HEK293 (cell line): ENCODE results near the gene CHRM4.

Experiments
- CTCF ChIA-PET: fragments of 350-600 bp; formaldehyde crosslinking; extraction: SDS; loops from one replicate; lab custom pipeline; 2021; ENCODE audit warnings: antibody characterized with exemption; lab: Yijun Ruan, JAX
- POLR2A ChIA-PET: fragments of 300-600 bp; formaldehyde crosslinking; extraction: SDS; loops from one replicate; lab custom pipeline; 2020; ENCODE audit warnings: antibody characterized with exemption, inconsistent platforms; lab: Yijun Ruan, JAX
- H3K27ac ChIP-seq: fragments of 200-500 bp; sonication (Bioruptor generic); 2 replicates; pipeline ENCODE4 v1.5.1; 2014; ENCODE audit warnings: low read depth, low read length, control low read depth, inconsistent platforms; ENCODE audit errors: extremely low read depth
- H3K36me3 ChIP-seq, 2 experiments: fragments of 200-500 bp in 1 of 2; sonication (Bioruptor generic) in 1 of 2; 1 replicate in 1 of 2; 2 replicates in 1 of 2; pipeline ENCODE4 v1.5.1; 2014 to 2017; ENCODE audit warnings: inconsistent platforms in 2 of 2, low read length in 2 of 2; ENCODE audit not compliant: control insufficient read depth in 2 of 2, insufficient read depth in 1 of 2
- H3K4me1 ChIP-seq: fragments of 200-500 bp; sonication (Bioruptor generic); 2 replicates; pipeline ENCODE4 v1.5.1; 2014; ENCODE audit warnings: mild to moderate bottlenecking, low read length, inconsistent platforms; ENCODE audit not compliant: control insufficient read depth, insufficient read depth
- H3K4me3 ChIP-seq: 2 replicates; pipeline ENCODE4 v1.5.1; 2011; ENCODE audit warnings: low read depth, mild to moderate bottlenecking, control low read depth, low read length, moderate library complexity
- H3K9me3 ChIP-seq: fragments of 200-500 bp; sonication (Bioruptor generic); 2 replicates; pipeline ENCODE4 v1.5.1; 2014; ENCODE audit warnings: low read depth, low read length, inconsistent platforms; ENCODE audit not compliant: control insufficient read depth, insufficient read depth
- REPIN1 ChIP-seq: fragments of 450-650 bp; formaldehyde crosslinking; IDR thresholded peaks from 2 replicates; pipeline ENCODE4 v1.5.1; 2017; ENCODE audit warnings: missing biosample characterization, missing genetic modification characterization, low read depth
- TCF7L2 ChIP-seq: IDR thresholded peaks from 2 replicates; pipeline ENCODE4 v1.6.1; 2011; ENCODE audit warnings: low read depth, mild to moderate bottlenecking, inconsistent platforms, low read length, moderate library complexity, borderline replicate concordance
- ZFHX2 ChIP-seq: fragments of 450-650 bp; formaldehyde crosslinking; conservative IDR thresholded peaks from 2 replicates; pipeline ENCODE4 v1.5.1; 2016; ENCODE audit warnings: missing biosample characterization, missing genetic modification characterization
- ZNF155 ChIP-seq: fragments of 450-650 bp; formaldehyde crosslinking; IDR thresholded peaks from 2 replicates; pipeline ENCODE4 v1.5.1; 2016; ENCODE audit warnings: missing biosample characterization, missing genetic modification characterization
- ZNF214 ChIP-seq: fragments of 450-650 bp; formaldehyde crosslinking; IDR thresholded peaks from 2 replicates; pipeline ENCODE4 v1.5.1; 2017; ENCODE audit warnings: missing biosample characterization, mild to moderate bottlenecking, missing genetic modification characterization, borderline replicate concordance
- ZNF292 ChIP-seq: fragments of 450-650 bp; formaldehyde crosslinking; IDR thresholded peaks from 2 replicates; pipeline ENCODE4 v1.5.1; 2016; ENCODE audit warnings: low read depth, missing biosample characterization, missing genetic modification characterization, borderline replicate concordance
- ZNF302 ChIP-seq: fragments of 450-650 bp; formaldehyde crosslinking; IDR thresholded peaks from 2 replicates; pipeline ENCODE4 v1.5.1; 2016; ENCODE audit warnings: missing biosample characterization, missing genetic modification characterization, low read depth
- ZNF324 ChIP-seq: fragments of 450-650 bp; formaldehyde crosslinking; IDR thresholded peaks from 2 replicates; pipeline ENCODE4 v1.5.1; 2016; ENCODE audit warnings: missing biosample characterization, missing genetic modification characterization
- ZNF37A ChIP-seq: fragments of 450-650 bp; IDR thresholded peaks from 2 replicates; pipeline ENCODE4 v1.5.1; 2018; ENCODE audit warnings: missing biosample characterization, missing genetic modification characterization
- ZNF510 ChIP-seq: fragments of 450-650 bp; formaldehyde crosslinking; IDR thresholded peaks from 2 replicates; pipeline ENCODE4 v1.5.1; 2018; ENCODE audit warnings: mild to moderate bottlenecking, missing genetic modification characterization, missing biosample characterization; ENCODE audit not compliant: insufficient replicate concordance
- ZNF558 ChIP-seq: fragments of 450-650 bp; formaldehyde crosslinking; IDR thresholded peaks from 2 replicates; pipeline ENCODE4 v1.5.1; 2016; ENCODE audit warnings: missing biosample characterization, missing genetic modification characterization
- ZNF621 ChIP-seq: fragments of 450-650 bp; formaldehyde crosslinking; IDR thresholded peaks from 2 replicates; pipeline ENCODE4 v1.5.1; 2017; ENCODE audit warnings: missing biosample characterization, missing genetic modification characterization
- ZNF830 ChIP-seq: fragments of 450-650 bp; IDR thresholded peaks from 2 replicates; pipeline ENCODE4 v1.5.0; 2018; ENCODE audit warnings: missing biosample characterization, missing genetic modification characterization, low read depth, mild to moderate bottlenecking, moderate library complexity
- TF ChIP-seq, protein P1 (sequence below): fragments of 450-650 bp; formaldehyde crosslinking; IDR thresholded peaks from 2 replicates; pipeline ENCODE4 v1.5.1; 2016; ENCODE audit warnings: missing biosample characterization, missing genetic modification characterization
- TF ChIP-seq, protein P2 (sequence below): fragments of 450-650 bp; formaldehyde crosslinking; IDR thresholded peaks from 2 replicates; pipeline ENCODE4 v1.5.1; 2016; ENCODE audit warnings: missing biosample characterization, missing genetic modification characterization
- TF ChIP-seq, protein P3 (sequence below): fragments of 450-650 bp; formaldehyde crosslinking; IDR thresholded peaks from 2 replicates; pipeline ENCODE4 v1.5.1; 2016; ENCODE audit warnings: missing biosample characterization, missing genetic modification characterization
- TF ChIP-seq, protein P4 (sequence below): fragments of 450-650 bp; formaldehyde crosslinking; IDR thresholded peaks from 2 replicates; pipeline ENCODE4 v1.5.1; 2016; ENCODE audit warnings: missing biosample characterization, missing genetic modification characterization
- TF ChIP-seq, protein P5 (sequence below): fragments of 450-650 bp; formaldehyde crosslinking; IDR thresholded peaks from 2 replicates; pipeline ENCODE4 v1.5.1; 2016; ENCODE audit warnings: missing biosample characterization, missing genetic modification characterization

Gene CHRM4

DNA sequence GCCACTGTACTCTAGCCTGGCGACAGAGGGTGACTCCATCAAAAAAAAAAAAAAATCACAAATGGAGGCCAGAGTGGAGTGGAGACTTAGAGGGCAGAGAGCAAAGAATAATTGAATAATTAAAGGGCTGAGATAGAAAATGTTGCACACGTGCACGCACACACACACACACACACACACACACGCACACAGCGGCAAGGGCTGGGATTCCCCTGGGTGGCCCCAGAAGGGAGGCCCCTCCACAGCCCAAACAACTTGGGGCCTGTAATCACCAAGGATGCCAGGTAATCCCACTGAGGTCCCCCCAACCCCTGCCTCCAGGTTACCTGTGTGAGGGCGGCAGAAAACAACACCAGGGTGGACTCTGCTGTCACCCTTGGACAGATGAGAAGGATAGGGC, 56.3 kb downstream of the CHRM4 start (continued):
- TF ChIP-seq, protein P1, sequence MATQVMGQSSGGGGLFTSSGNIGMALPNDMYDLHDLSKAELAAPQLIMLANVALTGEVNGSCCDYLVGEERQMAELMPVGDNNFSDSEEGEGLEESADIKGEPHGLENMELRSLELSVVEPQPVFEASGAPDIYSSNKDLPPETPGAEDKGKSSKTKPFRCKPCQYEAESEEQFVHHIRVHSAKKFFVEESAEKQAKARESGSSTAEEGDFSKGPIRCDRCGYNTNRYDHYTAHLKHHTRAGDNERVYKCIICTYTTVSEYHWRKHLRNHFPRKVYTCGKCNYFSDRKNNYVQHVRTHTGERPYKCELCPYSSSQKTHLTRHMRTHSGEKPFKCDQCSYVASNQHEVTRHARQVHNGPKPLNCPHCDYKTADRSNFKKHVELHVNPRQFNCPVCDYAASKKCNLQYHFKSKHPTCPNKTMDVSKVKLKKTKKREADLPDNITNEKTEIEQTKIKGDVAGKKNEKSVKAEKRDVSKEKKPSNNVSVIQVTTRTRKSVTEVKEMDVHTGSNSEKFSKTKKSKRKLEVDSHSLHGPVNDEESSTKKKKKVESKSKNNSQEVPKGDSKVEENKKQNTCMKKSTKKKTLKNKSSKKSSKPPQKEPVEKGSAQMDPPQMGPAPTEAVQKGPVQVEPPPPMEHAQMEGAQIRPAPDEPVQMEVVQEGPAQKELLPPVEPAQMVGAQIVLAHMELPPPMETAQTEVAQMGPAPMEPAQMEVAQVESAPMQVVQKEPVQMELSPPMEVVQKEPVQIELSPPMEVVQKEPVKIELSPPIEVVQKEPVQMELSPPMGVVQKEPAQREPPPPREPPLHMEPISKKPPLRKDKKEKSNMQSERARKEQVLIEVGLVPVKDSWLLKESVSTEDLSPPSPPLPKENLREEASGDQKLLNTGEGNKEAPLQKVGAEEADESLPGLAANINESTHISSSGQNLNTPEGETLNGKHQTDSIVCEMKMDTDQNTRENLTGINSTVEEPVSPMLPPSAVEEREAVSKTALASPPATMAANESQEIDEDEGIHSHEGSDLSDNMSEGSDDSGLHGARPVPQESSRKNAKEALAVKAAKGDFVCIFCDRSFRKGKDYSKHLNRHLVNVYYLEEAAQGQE (tag by site-specific recombination), result no peak
- TF ChIP-seq REPIN1 (tag by site-specific recombination) (no peak), ZNF558 (no peak), ZNF155 (no peak), TCF7L2 (no peak), ZNF302 (tag by site-specific recombination) (no peak)
- TF ChIP-seq, protein P2, sequence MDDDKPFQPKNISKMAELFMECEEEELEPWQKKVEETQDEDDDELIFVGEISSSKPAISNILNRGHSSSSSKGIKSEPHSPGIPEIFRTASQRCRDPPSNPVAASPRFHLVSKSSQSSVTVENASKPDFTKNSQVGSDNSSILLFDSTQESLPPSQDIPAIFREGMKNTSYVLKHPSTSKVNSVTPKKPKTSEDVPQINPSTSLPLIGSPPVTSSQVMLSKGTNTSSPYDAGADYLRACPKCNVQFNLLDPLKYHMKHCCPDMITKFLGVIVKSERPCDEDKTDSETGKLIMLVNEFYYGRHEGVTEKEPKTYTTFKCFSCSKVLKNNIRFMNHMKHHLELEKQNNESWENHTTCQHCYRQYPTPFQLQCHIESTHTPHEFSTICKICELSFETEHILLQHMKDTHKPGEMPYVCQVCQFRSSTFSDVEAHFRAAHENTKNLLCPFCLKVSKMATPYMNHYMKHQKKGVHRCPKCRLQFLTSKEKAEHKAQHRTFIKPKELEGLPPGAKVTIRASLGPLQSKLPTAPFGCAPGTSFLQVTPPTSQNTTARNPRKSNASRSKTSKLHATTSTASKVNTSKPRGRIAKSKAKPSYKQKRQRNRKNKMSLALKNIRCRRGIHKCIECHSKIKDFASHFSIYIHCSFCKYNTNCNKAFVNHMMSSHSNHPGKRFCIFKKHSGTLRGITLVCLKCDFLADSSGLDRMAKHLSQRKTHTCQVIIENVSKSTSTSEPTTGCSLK (tag by site-specific recombination), result no peak

DNA sequence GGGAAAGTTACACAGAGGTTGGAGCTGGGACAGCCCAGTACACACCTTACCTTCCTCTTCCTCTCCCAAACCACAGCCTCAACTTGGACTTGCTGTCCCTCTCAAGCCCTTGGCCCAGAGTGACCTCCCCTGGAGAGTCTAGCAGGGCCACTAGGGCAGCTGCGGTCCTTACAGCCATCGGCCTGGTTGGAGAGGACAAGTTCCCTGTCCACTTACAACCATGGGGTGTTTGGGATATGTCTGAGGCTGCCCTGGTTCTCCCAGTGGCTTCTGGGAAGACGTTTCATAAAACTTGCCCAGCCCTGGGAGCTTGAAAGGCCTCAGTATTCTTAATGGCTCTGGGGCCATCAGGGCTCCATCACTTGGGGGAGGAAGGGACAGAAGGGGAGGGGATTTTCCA, 57.4 kb downstream of the CHRM4 start:
- CTCF ChIA-PET, result interaction anchor here (0.7 to 1.4 kb wide), 3 partner anchors 10 to 25 kb away, joined by 5 to 6 read pairs (median 5); no protein-coding TSS in a partner anchor
- Histone ChIP-seq H3K4me1 (peaks cover 5% of the 10 kb centered on the region; the same call in 1 of the 2 replicates), H3K27ac (no peak overlapping the region), H3K4me3 (no peak overlapping the region), H3K9me3 (no peaks in the 10 kb centered on the region), H3K36me3 (no peaks in the 10 kb centered on the region)
- TF ChIP-seq, protein P3, sequence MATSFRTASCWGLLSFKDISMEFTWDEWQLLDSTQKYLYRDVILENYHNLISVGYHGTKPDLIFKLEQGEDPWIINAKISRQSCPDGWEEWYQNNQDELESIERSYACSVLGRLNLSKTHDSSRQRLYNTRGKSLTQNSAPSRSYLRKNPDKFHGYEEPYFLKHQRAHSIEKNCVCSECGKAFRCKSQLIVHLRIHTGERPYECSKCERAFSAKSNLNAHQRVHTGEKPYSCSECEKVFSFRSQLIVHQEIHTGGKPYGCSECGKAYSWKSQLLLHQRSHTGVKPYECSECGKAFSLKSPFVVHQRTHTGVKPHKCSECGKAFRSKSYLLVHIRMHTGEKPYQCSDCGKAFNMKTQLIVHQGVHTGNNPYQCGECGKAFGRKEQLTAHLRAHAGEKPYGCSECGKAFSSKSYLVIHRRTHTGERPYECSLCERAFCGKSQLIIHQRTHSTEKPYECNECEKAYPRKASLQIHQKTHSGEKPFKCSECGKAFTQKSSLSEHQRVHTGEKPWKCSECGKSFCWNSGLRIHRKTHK (tag by site-specific recombination), result no peak
- TF ChIP-seq, protein P4, sequence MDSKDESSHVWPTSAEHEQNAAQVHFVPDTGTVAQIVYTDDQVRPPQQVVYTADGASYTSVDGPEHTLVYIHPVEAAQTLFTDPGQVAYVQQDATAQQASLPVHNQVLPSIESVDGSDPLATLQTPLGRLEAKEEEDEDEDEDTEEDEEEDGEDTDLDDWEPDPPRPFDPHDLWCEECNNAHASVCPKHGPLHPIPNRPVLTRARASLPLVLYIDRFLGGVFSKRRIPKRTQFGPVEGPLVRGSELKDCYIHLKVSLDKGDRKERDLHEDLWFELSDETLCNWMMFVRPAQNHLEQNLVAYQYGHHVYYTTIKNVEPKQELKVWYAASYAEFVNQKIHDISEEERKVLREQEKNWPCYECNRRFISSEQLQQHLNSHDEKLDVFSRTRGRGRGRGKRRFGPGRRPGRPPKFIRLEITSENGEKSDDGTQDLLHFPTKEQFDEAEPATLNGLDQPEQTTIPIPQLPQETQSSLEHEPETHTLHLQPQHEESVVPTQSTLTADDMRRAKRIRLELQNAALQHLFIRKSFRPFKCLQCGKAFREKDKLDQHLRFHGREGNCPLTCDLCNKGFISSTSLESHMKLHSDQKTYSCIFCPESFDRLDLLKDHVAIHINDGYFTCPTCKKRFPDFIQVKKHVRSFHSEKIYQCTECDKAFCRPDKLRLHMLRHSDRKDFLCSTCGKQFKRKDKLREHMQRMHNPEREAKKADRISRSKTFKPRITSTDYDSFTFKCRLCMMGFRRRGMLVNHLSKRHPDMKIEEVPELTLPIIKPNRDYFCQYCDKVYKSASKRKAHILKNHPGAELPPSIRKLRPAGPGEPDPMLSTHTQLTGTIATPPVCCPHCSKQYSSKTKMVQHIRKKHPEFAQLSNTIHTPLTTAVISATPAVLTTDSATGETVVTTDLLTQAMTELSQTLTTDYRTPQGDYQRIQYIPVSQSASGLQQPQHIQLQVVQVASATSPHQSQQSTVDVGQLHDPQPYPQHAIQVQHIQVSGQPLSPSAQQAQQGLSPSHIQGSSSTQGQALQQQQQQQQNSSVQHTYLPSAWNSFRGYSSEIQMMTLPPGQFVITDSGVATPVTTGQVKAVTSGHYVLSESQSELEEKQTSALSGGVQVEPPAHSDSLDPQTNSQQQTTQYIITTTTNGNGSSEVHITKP, result no peak
- TF ChIP-seq ZNF510 (tag by site-specific recombination) (no peak), ZNF214 (no peak), ZFHX2 (tag by site-specific recombination) (no peak), ZNF621 (tag by site-specific recombination) (no peak), ZNF324 (tag by site-specific recombination) (no peak), ZNF292 (tag by site-specific recombination) (no peak), ZNF37A (no peak), ZNF830 (tag by site-specific recombination) (no peak)
- TF ChIP-seq, protein P5, sequence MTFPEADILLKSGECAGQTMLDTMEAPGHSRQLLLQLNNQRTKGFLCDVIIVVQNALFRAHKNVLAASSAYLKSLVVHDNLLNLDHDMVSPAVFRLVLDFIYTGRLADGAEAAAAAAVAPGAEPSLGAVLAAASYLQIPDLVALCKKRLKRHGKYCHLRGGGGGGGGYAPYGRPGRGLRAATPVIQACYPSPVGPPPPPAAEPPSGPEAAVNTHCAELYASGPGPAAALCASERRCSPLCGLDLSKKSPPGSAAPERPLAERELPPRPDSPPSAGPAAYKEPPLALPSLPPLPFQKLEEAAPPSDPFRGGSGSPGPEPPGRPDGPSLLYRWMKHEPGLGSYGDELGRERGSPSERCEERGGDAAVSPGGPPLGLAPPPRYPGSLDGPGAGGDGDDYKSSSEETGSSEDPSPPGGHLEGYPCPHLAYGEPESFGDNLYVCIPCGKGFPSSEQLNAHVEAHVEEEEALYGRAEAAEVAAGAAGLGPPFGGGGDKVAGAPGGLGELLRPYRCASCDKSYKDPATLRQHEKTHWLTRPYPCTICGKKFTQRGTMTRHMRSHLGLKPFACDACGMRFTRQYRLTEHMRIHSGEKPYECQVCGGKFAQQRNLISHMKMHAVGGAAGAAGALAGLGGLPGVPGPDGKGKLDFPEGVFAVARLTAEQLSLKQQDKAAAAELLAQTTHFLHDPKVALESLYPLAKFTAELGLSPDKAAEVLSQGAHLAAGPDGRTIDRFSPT (tag by site-specific recombination), result no peak
- POLR2A ChIA-PET, result no interaction called here
